T-helper 1 cell treated with Interleukin-12 subunit alpha and Interleukin-12 subunit beta and Interleukin-4 antibody, amounts not matched to agents 30 ng/mL and 1 ng/mL, for 36 hours (primary cell): ENCODE data around the gene RUSF1. TPM values are rescaled to one million over a fixed set of nuclear protein-coding genes. Genes with fewer than 3 reads are reported as not detected.
"Not testable (repeated sequence)": the region's sequence is repeated elsewhere in the genome, so short reads cannot be mapped to it uniquely, and the experiment has no call there.

Experiments
- intact Hi-C: fragments of 100-400 bp; cut with micrococcal nuclease; formaldehyde crosslinking; loops from one replicate; pipeline ENCODE4 v1.15.1; 2024
- total RNA-seq: library from RNA; stranded (reverse); gene quantifications from 2 replicates; pipeline ENCODE4 v1.2.3, GENCODE V29; 2022

Gene RUSF1
- total RNA-seq, 1 donor from 2014 or later: 40.0 TPM

- intact Hi-C loops: loop anchor here (5.0 kb wide), 3 partner anchors 190 to 580 kb away; partner anchors contain the start of gene PYCARD
Measured at GRCh38 chr16:31456988-31457360, 51.2 kb downstream of the RUSF1 start.

- intact Hi-C loops: loop anchor here (5.0 kb wide), 3 partner anchors 188 to 578 kb away; partner anchors contain the start of gene PYCARD
Measured at GRCh38 chr16:31455601-31456314, 52.4 kb downstream of the RUSF1 start.

- intact Hi-C loops: no loop called here
Measured at GRCh38 chr16:31453255-31454204, 54.7 kb downstream of the RUSF1 start.

- intact Hi-C loops: no loop called here
Measured at GRCh38 chr16:31452631-31453106, 55.5 kb downstream of the RUSF1 start.

- intact Hi-C loops: no loop called here
Measured at GRCh38 chr16:31451681-31452351, 56.4 kb downstream of the RUSF1 start.

GRCh38 chr16:31451201-31451600, 57.0 kb downstream of the RUSF1 start:
- intact Hi-C loops: no loop called here

GRCh38 chr16:31445931-31446330, 62.3 kb downstream of the RUSF1 start:
- intact Hi-C loops: not testable (repeated sequence)

- intact Hi-C loops: loop anchor here (2.0 to 5.0 kb wide), 13 partner anchors 17 to 490 kb away; partner anchors contain the start of genes ARMC5, ITGAX, KAT8 and PYDC1
Measured at GRCh38 chr16:31441956-31442355, 66.2 kb downstream of the RUSF1 start.

- intact Hi-C loops: loop anchor here (2.0 to 5.0 kb wide), 8 partner anchors 20 to 488 kb away; partner anchors contain the start of gene PYDC1
Measured at GRCh38 chr16:31440516-31441184, 67.5 kb downstream of the RUSF1 start.

GRCh38 chr16:31439519-31439918, 68.7 kb downstream of the RUSF1 start:
- intact Hi-C loops: no loop called here

Other genes starting within 250 kb of the RUSF1 start
- 88.2 and 91.3 TPM in 2 replicates for gene ITGAM, start 248.4 kb downstream of the RUSF1 start, total RNA-seq
- 137 and 142 TPM in 2 replicates for gene ITGAX, start 153.2 kb downstream of the RUSF1 start, total RNA-seq
- gene ITGAD, start 115.1 kb downstream of the RUSF1 start, total RNA-seq: 0.07 TPM in 1 of 2 replicates, not detected in the other
- not detected in 2 replicates for gene COX6A2, start 80.0 kb downstream of the RUSF1 start, total RNA-seq
- 0.22 and 0.24 TPM in 2 replicates for gene ZNF843, start 65.6 kb downstream of the RUSF1 start, total RNA-seq
- gene ARMC5, start 48.9 kb downstream of the RUSF1 start, total RNA-seq: 15.2 and 16.0 TPM in 2 replicates
- 0.56 and 0.78 TPM in 2 replicates for gene TGFB1I1, start 36.2 kb downstream of the RUSF1 start, total RNA-seq
- gene SLC5A2, start 25.3 kb downstream of the RUSF1 start, total RNA-seq: not detected in 2 replicates
- gene AHSP, start 19.5 kb upstream of the RUSF1 start, total RNA-seq: not detected in 2 replicates